NB4 (cell line): ENCODE data around the gene ZNF689.

Experiments used
- DNase-seq: peaks from one replicate; pipeline ENCODE4 v3.0.0; 2010; ENCODE audit warnings: low read depth
- H3K4me3 ChIP-seq: one replicate; pipeline ENCODE4 v1.5.1; 2011; ENCODE audit warnings: mild to moderate bottlenecking, low read depth, low read length, moderate library complexity
- CTCF ChIP-seq: IDR thresholded peaks from one replicate; pipeline ENCODE4 v1.5.1; 2012; ENCODE audit warnings: low read depth, low read length
- MAX ChIP-seq: IDR thresholded peaks from 2 replicates; pipeline ENCODE4 v1.6.1; 2011; ENCODE audit warnings: low read depth, low read length
- MYC ChIP-seq: IDR thresholded peaks from 2 replicates; pipeline ENCODE4 v1.6.1; 2011; ENCODE audit warnings: low read depth, low read length
- POLR2A ChIP-seq: IDR thresholded peaks from 2 replicates; pipeline ENCODE4 v1.6.1; 2011; ENCODE audit warnings: mild to moderate bottlenecking; ENCODE audit not compliant: insufficient read length; ENCODE audit errors: extremely low read depth

Gene ZNF689

GRCh38 chr16:30582611-30583340 is 27.4 kb downstream of the ZNF689 start:
- DNase-seq, result no peak
- TF ChIP-seq MAX, result no peak
- TF ChIP-seq CTCF, result no peak
- TF ChIP-seq MYC, result no peak
- no peak for TF ChIP-seq POLR2A
- no peak overlapping the region for H3K4me3 ChIP-seq

- TF ChIP-seq CTCF (no peak), POLR2A (no peak), MYC (no peak), MAX (no peak)
- no peak for DNase-seq
- H3K4me3 ChIP-seq, result no peak overlapping the region
Observed at GRCh38 chr16:30581457-30581856, 28.7 kb downstream of the ZNF689 start.

GRCh38 chr16:30574678-30575077 is 35.5 kb downstream of the ZNF689 start:
- DNase-seq, result no peak

GRCh38 chr16:30571445-30572322 is 38.5 kb downstream of the ZNF689 start, which contains the start of gene ZNF688:
Gene ZNF688, minus strand, starts transcription at chr16:30571714. Its CDS starts 85 bp downstream, at chr16:30571629.
- peak within 1 kb of the TSS; percentile 85 for H3K4me3 ChIP-seq
- TF ChIP-seq CTCF, result no peak
- peak; percentile 55; the same call in 1 of the 2 replicates for TF ChIP-seq MAX
- TF ChIP-seq POLR2A, result peak; percentile 51
- peak; percentile 13; the same call in 1 of the 2 replicates for TF ChIP-seq MYC
- peak; percentile 98 for DNase-seq

More at GRCh38 chr16:30574678-30575077, 35.5 kb downstream of the ZNF689 start:
- TF ChIP-seq POLR2A, result no peak
- no peak for TF ChIP-seq MYC
- no peak for TF ChIP-seq CTCF
- TF ChIP-seq MAX, result no peak
- no peak overlapping the region for H3K4me3 ChIP-seq

GRCh38 chr16:30570636-30571444 is 39.3 kb downstream of the ZNF689 start:
- TF ChIP-seq POLR2A (no peak), CTCF (no peak), MAX (no peak), MYC (no peak)
- no peak for DNase-seq
- H3K4me3 ChIP-seq, result peak overlapping the region; percentile 85
